ENCODE data around the gene NRXN3. TPM values are rescaled to one million over a fixed set of nuclear protein-coding genes. Genes with fewer than 3 reads are reported as not detected.

NRXN3 gene
- total and polyA plus RNA-seq, 2 experiments from 2014 or later = 0.69 to 1.5 TPM

DNA sequence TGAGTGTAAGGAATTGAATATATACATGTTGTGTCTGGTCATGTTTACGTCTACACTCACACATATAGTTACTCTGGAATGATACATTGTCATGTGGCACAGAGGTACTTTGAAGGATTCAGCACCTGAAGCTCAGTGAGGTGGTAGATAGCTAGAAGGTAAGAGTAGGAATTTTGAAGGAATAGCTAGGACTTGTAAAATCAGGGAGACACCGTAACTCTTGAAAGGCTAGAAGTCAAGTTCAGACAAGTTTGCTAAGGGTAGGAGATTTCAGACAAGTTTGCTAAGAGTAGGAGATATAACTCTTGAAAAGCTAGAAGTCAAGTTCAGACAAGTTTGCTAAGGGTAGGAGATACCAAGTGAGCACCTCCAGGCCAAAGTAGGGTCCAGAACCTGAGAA, 14.0 kb upstream of the NRXN3 start:
- TF ChIP-seq CTCF (IDR thresholded peaks at IDR 0.05; ENCODE audit: low read depth, low read length) = no peak
- peaks cover 15% of the 10 kb centered on the region for H3K4me1 ChIP-seq (ENCODE audit: low read depth)
- no peak for DNase-seq (ENCODE audit: low read depth in 1 of 2, low spot score in 1 of 2)

DNA sequence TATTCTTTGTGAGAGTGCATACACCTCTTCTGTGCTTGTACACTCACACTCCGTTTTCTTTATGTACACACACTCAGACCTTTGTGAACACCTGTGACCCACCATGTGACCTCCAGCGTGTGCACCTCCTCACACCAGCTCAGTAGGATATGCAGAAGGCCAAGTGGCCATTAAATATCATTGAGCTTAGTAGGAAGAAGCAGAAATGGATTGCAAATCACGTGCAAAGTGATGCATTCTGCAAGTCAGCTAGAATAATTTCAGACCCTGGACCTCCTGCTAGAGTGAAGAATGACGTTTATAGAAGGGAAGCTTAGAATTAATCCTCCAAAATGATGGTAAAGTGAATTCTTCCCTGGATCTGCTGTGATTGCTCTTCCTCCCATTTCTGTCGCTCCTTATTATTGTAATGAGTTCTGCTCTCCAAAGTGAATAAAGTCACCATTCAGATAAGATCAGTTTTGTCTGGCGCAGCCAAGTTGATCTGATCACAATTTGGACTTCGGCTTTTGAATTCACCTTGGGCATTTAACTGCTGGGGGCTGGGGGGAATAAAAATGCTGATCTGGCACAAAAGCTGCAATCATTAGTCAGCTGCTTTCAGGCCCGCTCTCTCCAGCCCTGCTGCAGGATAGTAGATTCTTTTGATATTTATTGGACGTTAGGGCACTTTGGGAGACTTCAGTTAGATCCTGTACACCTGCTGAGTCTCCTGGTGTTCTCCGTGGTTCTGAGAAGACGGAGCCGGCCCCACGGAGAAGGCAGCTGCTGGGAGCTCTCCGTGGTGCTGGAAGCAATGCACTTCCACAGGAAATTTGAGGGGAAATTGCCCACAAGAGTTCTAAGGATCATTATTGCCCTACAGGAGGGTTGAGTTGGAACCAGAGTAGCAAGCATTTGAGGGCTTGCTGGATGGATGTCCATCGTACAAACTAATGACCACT, 12.4 kb upstream of the NRXN3 start:
- Histone ChIP-seq H3K4me1 (ENCODE audit: low read depth) (peaks cover 15% of the 10 kb centered on the region), H3K9me3 (ENCODE audit: low read depth) (no peaks in the 10 kb centered on the region), H3K27ac (no peak overlapping the region), H3K4me3 (no peak overlapping the region), H3K27me3 (peaks cover 35% of the 10 kb centered on the region), H3K36me3 (no peaks in the 10 kb centered on the region)
- TF ChIP-seq CTCF (IDR thresholded peaks at IDR 0.05; ENCODE audit: low read depth, low read length) = no peak
- peak; percentile 24 to 85 for DNase-seq (ENCODE audit: low read depth in 1 of 2, low spot score in 1 of 2)

More for the DNA sequence above, 14.0 kb upstream of the NRXN3 start:
- Histone ChIP-seq H3K27ac (no peak overlapping the region), H3K4me3 (no peak overlapping the region), H3K36me3 (no peaks in the 10 kb centered on the region), H3K9me3 (ENCODE audit: low read depth) (no peaks in the 10 kb centered on the region), H3K27me3 (peaks cover 31% of the 10 kb centered on the region)

GRCh38 chr14:78162202-78162601, 8.0 kb upstream of the NRXN3 start:
- H3K36me3 ChIP-seq = no peaks in the 10 kb centered on the region
- DNase-seq (ENCODE audit: low read depth in 1 of 2, low spot score in 1 of 2) = peak in 1 of 2 donors; percentile 11
- no peak for TF ChIP-seq CTCF (IDR thresholded peaks at IDR 0.05; ENCODE audit: low read depth, low read length)

GRCh38 chr14:78164226-78164853, 5.8 kb upstream of the NRXN3 start:
- peak in 1 of 2 donors; percentile 74 for DNase-seq (ENCODE audit: low read depth in 1 of 2, low spot score in 1 of 2)
- peaks cover 38% of the 10 kb centered on the region for H3K27me3 ChIP-seq
- no peak overlapping the region for H3K27ac ChIP-seq
- TF ChIP-seq CTCF (IDR thresholded peaks at IDR 0.05; ENCODE audit: low read depth, low read length) = peak; percentile 32
- no peaks in the 10 kb centered on the region for H3K9me3 ChIP-seq (ENCODE audit: low read depth)
- no peaks in the 10 kb centered on the region for H3K36me3 ChIP-seq
- H3K4me1 ChIP-seq (ENCODE audit: low read depth) = no peaks in the 10 kb centered on the region
- H3K4me3 ChIP-seq = no peak overlapping the region

More at GRCh38 chr14:78162202-78162601, 8.0 kb upstream of the NRXN3 start:
- H3K4me3 ChIP-seq = no peak overlapping the region
- no peaks in the 10 kb centered on the region for H3K9me3 ChIP-seq (ENCODE audit: low read depth)
- H3K27me3 ChIP-seq = peaks cover 43% of the 10 kb centered on the region
- no peaks in the 10 kb centered on the region for H3K4me1 ChIP-seq (ENCODE audit: low read depth)
- no peak overlapping the region for H3K27ac ChIP-seq

DNA sequence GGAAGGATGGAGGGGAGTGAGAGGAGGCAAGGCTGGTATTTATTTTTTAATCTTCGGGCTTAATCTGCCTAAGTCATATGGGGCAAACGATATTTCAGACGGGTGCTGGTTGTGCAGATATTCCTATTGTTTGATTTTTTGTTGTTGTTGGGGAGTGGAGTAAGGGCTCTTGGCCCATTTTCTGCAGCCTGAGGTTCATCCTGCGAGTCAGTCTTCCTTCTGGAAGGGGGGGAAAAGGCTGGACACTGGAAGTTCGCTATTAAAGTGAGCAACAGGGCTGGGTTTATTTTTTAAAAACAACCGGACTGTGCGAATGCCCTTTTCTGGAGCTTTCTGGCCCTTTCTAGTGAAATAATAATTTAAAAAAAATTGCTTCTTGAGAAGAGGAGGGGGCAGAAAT, 2.3 kb downstream of the NRXN3 start:
- no peaks in the 10 kb centered on the region for H3K4me1 ChIP-seq (ENCODE audit: low read depth)
- TF ChIP-seq CTCF (IDR thresholded peaks at IDR 0.05; ENCODE audit: low read depth, low read length) = no peak
- DNase-seq (ENCODE audit: low read depth in 1 of 2, low spot score in 1 of 2) = no peak
- no peaks in the 10 kb centered on the region for H3K9me3 ChIP-seq (ENCODE audit: low read depth)
- H3K27me3 ChIP-seq = peaks cover 16% of the 10 kb centered on the region
- no peak overlapping the region for H3K27ac ChIP-seq
- no peaks in the 10 kb centered on the region for H3K36me3 ChIP-seq
- H3K4me3 ChIP-seq = no peak overlapping the region

All from cardiac muscle cell (in vitro differentiated cells and primary cell).